ENCODE data around the gene SEPHS1. TPM values are rescaled to one million over a fixed set of nuclear protein-coding genes. Genes with fewer than 3 reads are reported as not detected.

SEPHS1 gene
- total RNA-seq, 2 donors from 2014 or later: 127 to 268 TPM

DNA sequence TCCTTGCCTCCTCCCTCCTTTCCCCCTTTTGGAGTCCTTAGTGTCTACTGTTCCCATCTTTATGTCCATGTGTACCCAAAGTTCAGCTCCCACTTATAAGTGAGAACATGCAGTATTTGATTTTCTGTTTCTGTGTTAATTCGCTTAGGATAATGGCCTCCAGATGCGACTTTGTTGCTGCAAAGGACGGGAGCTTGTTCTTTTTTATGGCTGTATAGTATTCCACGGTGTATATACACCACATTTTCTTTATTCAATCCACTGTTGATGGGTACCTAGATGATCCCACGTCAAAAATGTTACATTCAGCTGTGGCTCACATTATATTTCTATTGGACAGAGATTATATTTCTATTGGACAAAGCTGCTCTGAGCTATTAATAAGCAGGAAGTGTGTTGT lies 24.4 kb upstream of the SEPHS1 start:
- Histone ChIP-seq H3K4me3 (ENCODE audit: low read length) (no peak overlapping the region), H3K9me3 (ENCODE audit: control insufficient read depth, low read length) (no peaks in the 10 kb centered on the region)

GRCh38 chr10:13371897-13372470 lies 23.9 kb upstream of the SEPHS1 start:
- no peaks in the 10 kb centered on the region for H3K4me1 ChIP-seq (ENCODE audit: control insufficient read depth, insufficient read depth, low read length)
- Mint-ChIP-seq H3K27ac (no peak overlapping the region), H3K9me3 (no peaks in the 10 kb centered on the region), H3K27me3 (ENCODE audit: insufficient read depth) (peaks cover 1% of the 10 kb centered on the region), H3K36me3 (ENCODE audit: low read depth) (no peaks in the 10 kb centered on the region), H3K4me3 (no peak overlapping the region), H3K4me1 (peaks cover under 1% of the 10 kb centered on the region)
- H3K9ac ChIP-seq (ENCODE audit: extremely low read depth, low read length, poor library complexity, severe bottlenecking): no peak overlapping the region
- H3K27ac ChIP-seq (ENCODE audit: low read depth, low read length): no peak overlapping the region
- WGBS, 2 experiments (ENCODE audit: insufficient coverage in 1 of 2, insufficient read length in 1 of 2): 37 to 52% methylated on average over 2 to 6 of the region's 6 CpGs
- H3K4me3 ChIP-seq (ENCODE audit: low read length): no peak overlapping the region
- DNase-seq: peak; percentile 89
- peak; percentile 98 for TF ChIP-seq CTCF (conservative IDR thresholded peaks at IDR 0.05)
- H3K9me3 ChIP-seq (ENCODE audit: control insufficient read depth, low read length): no peaks in the 10 kb centered on the region
- H3K27me3 ChIP-seq (ENCODE audit: control insufficient read depth, insufficient read depth, low read length, poor library complexity, severe bottlenecking): no peaks in the 10 kb centered on the region
- H3K36me3 ChIP-seq (ENCODE audit: control insufficient read depth, insufficient read depth, low read length): no peaks in the 10 kb centered on the region

More for the DNA sequence above, 24.4 kb upstream of the SEPHS1 start:
- Histone ChIP-seq H3K4me1 (ENCODE audit: control insufficient read depth, insufficient read depth, low read length) (no peaks in the 10 kb centered on the region), H3K27ac (ENCODE audit: low read depth, low read length) (no peak overlapping the region), H3K9ac (ENCODE audit: extremely low read depth, low read length, poor library complexity, severe bottlenecking) (no peak overlapping the region), H3K27me3 (ENCODE audit: control insufficient read depth, insufficient read depth, low read length, poor library complexity, severe bottlenecking) (no peaks in the 10 kb centered on the region), H3K36me3 (ENCODE audit: control insufficient read depth, insufficient read depth, low read length) (no peaks in the 10 kb centered on the region)
- Mint-ChIP-seq H3K9me3 (no peaks in the 10 kb centered on the region), H3K27me3 (ENCODE audit: insufficient read depth) (peaks cover 1% of the 10 kb centered on the region), H3K4me3 (no peak overlapping the region), H3K36me3 (ENCODE audit: low read depth) (no peaks in the 10 kb centered on the region), H3K4me1 (no peaks in the 10 kb centered on the region), H3K27ac (no peak overlapping the region)
- DNase-seq: no peak
- TF ChIP-seq CTCF (conservative IDR thresholded peaks at IDR 0.05): no peak
- WGBS, 2 experiments (ENCODE audit: insufficient coverage in 1 of 2, insufficient read length in 1 of 2): 92 to 100% methylated on average over 2 to 5 of the region's 5 CpGs

DNA sequence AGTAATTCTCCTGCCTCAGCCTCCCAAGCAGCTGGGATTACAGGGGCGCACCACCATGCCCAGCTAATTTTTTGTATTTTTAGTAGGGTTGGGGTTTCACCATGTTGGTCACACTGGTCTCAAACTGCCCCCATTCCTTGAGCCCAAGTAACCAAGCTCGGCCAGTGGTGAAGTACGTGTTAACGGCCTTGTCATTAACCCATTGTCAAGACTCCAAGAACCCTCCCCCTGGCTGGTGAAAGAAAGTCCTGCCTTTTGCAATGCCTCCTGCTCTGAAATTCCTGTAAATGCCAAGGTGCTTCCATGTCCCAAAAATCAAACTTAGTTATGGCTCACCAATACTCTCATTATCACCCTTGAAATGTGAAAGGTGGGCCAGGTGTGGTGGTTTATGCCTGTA lies 18.8 kb upstream of the SEPHS1 start:
- no peaks in the 10 kb centered on the region for H3K27me3 ChIP-seq (ENCODE audit: control insufficient read depth, insufficient read depth, low read length, poor library complexity, severe bottlenecking)
- H3K9me3 ChIP-seq (ENCODE audit: control insufficient read depth, low read length): no peaks in the 10 kb centered on the region
- Mint-ChIP-seq H3K4me1 (peaks cover 10% of the 10 kb centered on the region), H3K27me3 (ENCODE audit: insufficient read depth) (no peaks in the 10 kb centered on the region), H3K36me3 (ENCODE audit: low read depth) (no peaks in the 10 kb centered on the region), H3K4me3 (no peak overlapping the region), H3K27ac (no peak overlapping the region), H3K9me3 (no peaks in the 10 kb centered on the region)
- no peaks in the 10 kb centered on the region for H3K36me3 ChIP-seq (ENCODE audit: control insufficient read depth, insufficient read depth, low read length)
- H3K4me3 ChIP-seq (ENCODE audit: low read length): no peak overlapping the region
- DNase-seq: peak; percentile 88
- no peak for TF ChIP-seq CTCF (conservative IDR thresholded peaks at IDR 0.05)
- H3K9ac ChIP-seq (ENCODE audit: extremely low read depth, low read length, poor library complexity, severe bottlenecking): no peak overlapping the region
- H3K27ac ChIP-seq (ENCODE audit: low read depth, low read length): no peak overlapping the region
- no peaks in the 10 kb centered on the region for H3K4me1 ChIP-seq (ENCODE audit: control insufficient read depth, insufficient read depth, low read length)
- WGBS, 2 experiments (ENCODE audit: insufficient coverage in 1 of 2, insufficient read length in 1 of 2): 81 to 100% methylated on average over 1 to 4 of the region's 4 CpGs
